Endometrial microvascular endothelial cells (primary cell): ENCODE measurements around the gene NRXN3. TPM values are rescaled to one million over a fixed set of nuclear protein-coding genes. Genes with fewer than 3 reads are reported as not detected.

ENCODE experiments used
- in situ Hi-C: cut with HindIII; loops from 2 replicates; pipeline ENCODE4 v1.10.0; 2017; ENCODE audit warnings: low sequenced_read_pairs, low pct_unique_long_range_greater_than_20kb; ENCODE audit errors: inconsistent ontology term
- total RNA-seq: library from RNA; depleted of rRNA; stranded (reverse); fragments of >200 nt; gene quantifications from one replicate; pipeline ENCODE4 v1.2.3, GENCODE V29; 2015; ENCODE audit errors: inconsistent ontology term

The NRXN3 gene
- total RNA-seq, 1 donor from 2014 or later, result 0.09 TPM

DNA sequence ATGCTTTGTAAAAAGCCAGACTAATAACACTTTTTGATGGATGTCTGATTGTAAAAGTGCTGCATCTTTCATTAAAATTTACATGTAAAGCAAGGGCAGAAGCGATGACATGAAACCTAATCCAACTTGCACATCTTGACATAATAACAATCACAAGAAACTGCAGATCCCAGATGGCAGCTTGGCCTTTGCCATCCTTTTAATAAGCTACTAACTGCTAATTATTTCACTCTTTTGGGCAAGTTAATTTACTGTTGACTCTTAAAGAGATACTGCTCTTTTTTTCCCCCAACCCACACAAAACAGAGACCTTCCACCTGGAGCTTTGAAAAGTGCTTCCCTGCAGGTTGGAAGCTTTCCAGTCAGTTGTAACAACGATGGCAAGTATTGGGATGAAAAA, 137.5 kb downstream of the NRXN3 start:
- in situ Hi-C loops, result no loop called here

DNA sequence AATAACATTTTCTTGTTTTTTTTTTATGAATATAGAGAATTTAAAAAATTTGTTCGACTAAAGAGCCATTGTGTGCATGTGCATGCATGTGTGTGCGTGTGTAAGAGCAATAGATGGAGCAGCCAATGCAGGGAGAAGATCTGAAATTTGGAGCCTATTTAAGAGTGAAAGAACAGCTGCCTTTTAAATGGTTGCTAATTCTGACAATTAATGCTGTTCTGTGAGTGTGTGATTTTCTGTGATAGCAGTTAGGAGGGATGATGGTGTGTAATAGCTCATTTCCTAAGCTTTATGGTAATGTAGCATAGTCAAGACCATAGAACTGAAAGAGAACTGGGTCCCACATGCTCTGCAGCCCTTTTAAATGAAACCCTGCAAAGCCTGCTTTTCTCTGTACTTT, 137.9 kb downstream of the NRXN3 start:
- in situ Hi-C loops, result no loop called here

GRCh38 chr14:78310272-78310671, 140.1 kb downstream of the NRXN3 start:
- in situ Hi-C loops, result no loop called here

GRCh38 chr14:78313499-78313898, 143.3 kb downstream of the NRXN3 start:
- in situ Hi-C loops, result no loop called here

- in situ Hi-C loops, result no loop called here
Measured at GRCh38 chr14:78314484-78314883, 144.3 kb downstream of the NRXN3 start.

- in situ Hi-C loops, result no loop called here
Measured at GRCh38 chr14:78316052-78316451, 145.9 kb downstream of the NRXN3 start.

DNA sequence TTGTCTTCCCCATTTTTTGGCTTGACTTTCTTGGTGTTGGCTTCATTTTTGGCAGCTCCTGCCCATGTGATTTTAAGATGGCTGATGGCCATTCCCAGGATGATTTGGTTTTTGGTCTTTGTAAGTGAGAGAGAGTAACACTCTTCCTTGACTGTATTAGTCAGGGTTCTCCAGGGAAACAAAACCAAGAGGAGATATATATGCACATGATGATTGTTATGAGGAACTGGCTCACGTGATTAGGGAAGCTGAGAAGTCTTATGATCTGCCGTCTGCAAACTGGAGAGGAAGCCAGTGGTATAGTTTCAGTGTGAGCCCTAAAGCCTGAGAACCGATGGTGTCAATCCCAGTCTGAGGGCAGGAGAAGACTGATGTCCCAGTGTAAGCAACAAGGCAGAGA, 146.6 kb downstream of the NRXN3 start:
- in situ Hi-C loops, result no loop called here

DNA sequence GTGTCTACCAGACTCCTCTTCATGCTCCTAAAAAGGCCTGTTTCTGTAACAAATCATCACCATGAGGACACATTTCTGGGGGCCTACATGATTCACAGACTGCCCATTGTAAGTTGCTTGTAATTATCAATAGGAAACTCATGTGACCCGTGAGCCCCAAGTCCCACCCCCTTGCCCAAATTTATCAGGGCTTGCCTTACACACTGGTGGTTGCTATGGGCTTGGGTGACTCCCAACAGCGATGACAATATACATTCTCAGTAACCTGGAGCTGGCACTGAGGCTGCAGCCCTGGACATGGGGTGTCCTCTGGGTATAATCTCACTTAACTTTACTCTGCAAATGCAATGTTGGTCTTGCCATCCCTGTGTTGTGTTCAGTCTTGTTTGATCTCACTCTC, 149.2 kb downstream of the NRXN3 start:
- in situ Hi-C loops, result no loop called here

DNA sequence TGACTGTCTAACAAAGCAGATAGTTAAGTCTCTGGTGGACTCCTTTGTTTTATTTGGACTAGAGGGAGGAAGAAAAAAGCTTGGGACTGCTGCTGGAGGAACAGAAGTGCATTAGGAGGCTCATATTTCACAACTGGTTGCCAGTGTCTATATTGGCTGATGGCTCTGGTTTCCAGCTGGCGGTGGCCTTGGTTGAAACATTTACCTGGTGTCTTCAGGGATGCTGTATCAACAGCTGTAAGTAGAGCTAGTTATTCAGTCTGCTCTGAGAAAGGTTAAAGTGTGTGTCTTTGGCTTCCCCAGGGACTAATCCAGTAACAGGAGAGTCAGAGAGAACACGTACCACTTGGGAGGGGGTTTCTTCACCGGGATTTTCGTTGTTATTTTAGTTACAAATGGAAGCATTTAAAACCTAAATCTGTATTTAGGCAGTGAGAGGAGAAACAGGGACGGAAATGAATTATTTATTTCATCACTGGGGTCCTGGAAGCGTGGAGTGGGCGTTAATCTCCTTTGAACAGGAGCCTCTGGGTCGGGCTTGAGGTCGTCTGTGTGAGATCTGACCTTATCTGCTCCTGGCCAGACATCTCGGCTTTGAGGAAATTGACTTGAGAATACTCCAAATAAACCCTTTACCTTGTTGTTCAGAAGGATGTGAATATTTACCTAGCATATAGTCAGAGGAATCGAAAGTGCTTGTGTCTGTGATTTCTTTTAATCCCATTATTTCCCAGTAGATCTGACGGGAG, 149.9 kb downstream of the NRXN3 start:
- in situ Hi-C loops, result no loop called here

- in situ Hi-C loops, result no loop called here
Measured at GRCh38 chr14:78324353-78324752, 154.2 kb downstream of the NRXN3 start.

- in situ Hi-C loops, result no loop called here
Measured at GRCh38 chr14:78325911-78326310, 155.7 kb downstream of the NRXN3 start.

DNA sequence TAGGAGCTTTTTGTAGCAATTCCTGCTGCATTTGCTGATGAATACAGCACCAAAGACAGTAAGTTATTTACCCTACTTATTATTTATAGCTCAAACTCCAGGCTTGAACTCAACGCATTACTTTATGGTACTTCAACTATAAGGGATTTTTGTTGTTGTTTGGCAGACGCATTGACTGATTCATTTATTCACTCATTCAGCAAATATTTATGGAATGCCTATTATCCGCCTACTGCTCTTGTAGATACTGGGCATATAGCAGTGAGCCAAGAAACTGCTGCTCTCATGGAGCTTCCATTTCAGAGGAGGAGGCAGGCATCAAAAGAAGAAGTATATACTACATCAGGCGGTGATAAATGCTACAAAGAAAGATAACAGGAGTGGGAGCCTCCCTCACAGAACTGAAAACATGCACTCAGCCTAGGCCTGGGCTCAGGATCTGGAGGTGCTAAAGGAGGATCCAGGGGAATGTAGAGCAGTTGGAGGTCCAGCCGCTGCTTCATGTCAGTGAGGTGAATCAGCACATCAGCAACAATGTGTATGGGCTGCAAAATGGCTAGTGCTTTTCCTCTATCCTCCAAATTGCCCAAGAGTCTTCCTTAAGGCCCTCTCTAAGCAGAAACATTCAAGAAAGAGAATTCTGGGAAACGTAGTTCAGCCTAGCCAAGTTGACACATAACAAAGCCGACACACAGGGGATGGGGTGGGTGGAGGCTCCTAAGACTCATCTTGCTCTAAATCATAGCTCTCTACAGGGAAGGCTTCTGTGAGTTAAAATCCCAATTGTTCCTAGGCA, 157.5 kb downstream of the NRXN3 start:
- in situ Hi-C loops, result no loop called here

DNA sequence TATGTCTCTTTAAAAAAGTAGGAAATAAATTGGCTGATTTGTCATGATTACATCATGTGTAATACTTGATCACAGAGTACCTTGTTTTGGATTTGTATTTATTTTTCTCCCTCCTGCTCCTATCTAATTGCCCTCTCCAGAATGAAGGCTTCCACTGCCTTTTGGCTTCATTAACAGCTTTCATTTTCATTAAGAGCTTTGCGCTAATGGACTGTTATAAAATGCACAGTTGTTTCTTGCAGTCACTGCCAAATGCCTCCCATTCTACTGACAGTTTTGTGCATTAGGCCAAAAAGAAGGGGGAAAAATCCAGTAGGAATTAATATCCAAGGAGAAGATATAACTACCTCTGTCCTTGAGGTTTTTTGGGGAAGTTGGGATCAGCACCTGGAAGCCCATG, 159.2 kb downstream of the NRXN3 start:
- in situ Hi-C loops, result no loop called here

- in situ Hi-C loops, result no loop called here
Measured at GRCh38 chr14:78335531-78335930, 165.4 kb downstream of the NRXN3 start.

DNA sequence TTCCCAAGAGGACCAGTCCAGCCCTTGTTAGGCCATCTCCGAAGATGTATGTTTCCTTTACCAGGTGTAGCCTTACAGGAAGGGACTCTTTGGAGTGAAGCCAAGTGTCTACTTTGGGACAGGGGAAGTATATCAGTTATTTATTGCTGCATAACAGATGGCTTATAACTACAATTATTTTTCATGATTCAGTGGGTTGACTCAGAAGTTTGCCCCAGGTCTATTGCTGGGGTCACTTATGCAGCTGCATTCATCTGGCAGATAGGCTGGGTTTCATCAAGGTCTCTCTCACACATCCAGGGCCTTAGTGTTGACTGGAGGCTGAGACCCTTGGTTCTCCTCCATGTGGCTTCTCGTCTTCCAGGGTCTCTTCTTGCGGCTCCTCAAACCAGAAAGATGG, 170.1 kb downstream of the NRXN3 start:
- in situ Hi-C loops, result no loop called here

- in situ Hi-C loops, result no loop called here
Measured at GRCh38 chr14:78341827-78342389, 171.7 kb downstream of the NRXN3 start.

DNA sequence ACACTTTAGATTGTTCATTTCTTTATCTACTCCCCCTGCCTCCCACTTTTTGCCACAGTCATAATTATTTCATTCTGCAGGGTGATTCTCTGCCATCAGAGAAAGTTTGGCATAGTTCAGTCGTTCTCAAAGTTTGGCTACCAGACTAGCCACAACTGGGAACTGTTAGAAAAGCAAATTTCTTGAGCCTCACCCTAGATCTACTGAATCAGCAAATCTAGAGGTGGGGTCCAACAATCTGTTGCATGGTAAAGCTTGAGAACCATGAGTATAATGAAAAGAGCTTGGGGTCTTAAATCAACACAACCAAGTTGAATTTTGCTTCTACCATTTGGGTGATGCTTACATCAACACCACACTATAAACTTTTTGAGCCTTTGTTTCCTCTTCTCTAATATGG, 172.7 kb downstream of the NRXN3 start:
- in situ Hi-C loops, result no loop called here

DNA sequence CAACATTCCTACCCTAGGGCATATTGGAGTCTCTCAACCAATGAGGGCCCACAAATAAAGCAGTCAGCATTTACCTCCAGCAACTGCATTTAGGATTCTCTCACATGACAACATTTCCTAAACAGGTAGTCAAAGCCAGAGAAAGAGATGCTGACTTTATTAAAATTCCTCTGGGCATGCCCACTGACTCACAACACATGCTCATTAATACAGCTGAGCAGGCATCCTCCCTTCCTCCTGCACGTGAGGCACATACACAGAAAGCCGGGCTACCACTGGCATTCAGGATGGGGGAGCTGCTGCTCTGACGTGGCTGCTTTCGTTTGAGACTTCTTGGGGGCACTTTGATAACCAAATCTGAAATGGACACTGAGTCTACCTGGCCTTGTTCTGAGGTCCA, 174.1 kb downstream of the NRXN3 start:
- in situ Hi-C loops, result no loop called here

DNA sequence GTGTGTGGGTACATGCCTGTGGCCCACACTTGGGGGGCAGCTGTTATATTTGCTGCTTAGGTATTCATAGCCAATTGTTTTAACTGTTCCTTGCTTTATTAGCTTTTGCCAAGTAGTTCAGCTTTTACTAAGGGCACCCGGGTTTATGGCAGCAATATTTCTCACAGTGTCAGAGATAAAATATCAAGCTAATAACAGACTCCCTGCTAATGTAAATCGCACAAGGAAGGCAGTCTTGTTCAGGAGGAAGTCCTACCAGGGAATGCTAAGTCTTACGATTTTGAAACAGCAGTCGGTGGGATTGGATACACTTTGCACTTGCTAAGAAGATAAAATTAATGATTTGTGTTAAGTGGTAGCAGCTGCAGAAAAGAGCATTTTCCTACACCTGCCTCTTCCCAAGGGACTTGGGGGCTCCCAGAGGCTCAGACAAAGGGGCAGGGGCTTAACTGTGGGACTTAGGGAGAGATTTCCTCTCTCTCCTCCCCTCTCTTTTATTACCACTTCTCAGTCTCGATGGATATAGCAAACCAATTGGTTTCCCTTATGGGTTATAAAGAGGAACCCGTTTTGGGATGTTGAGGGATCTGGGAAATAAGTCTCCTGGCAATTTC, 175.1 kb downstream of the NRXN3 start:
- in situ Hi-C loops, result no loop called here

DNA sequence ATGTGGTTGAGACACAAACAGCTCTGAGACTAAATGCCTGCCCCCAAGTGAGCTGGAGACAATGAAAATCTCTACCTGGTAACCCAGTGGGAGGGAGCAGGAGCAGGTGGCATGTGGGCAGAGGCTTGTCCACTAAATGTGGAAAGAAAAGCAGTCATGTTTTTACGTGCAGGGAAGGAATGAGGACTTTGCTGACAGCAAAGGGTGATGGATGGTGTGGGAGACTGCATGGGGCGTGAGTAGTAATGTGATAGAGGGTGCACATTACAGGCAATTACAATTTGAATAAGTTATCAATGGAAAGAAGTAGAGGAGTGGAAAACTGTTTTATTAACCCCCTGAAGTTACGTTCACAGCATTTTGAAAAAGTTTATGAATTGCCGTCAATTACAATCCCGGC, 176.6 kb downstream of the NRXN3 start:
- in situ Hi-C loops, result no loop called here
